Activated T-cell treated with anti-CD3 and anti-CD28 coated beads for 24 hours (primary cell): ENCODE data around the gene SYTL1.

Experiments
- DNase-seq: peaks from one replicate; pipeline ENCODE4 v3.0.0-alpha.2; 2020; ENCODE audit warnings: low read depth

Gene SYTL1

GRCh38 chr1:27348861-27349783 lies 7.3 kb downstream of the SYTL1 start:
- DNase-seq = no peak

GRCh38 chr1:27349784-27350662 lies 8.2 kb downstream of the SYTL1 start:
- DNase-seq = no peak

- no peak for DNase-seq
Measured at GRCh38 chr1:27350663-27351540, 9.1 kb downstream of the SYTL1 start.

GRCh38 chr1:27351541-27352107 lies 9.8 kb downstream of the SYTL1 start:
- DNase-seq = no peak

- DNase-seq = no peak
Measured at GRCh38 chr1:27353166-27353565, 11.3 kb downstream of the SYTL1 start.

- DNase-seq = no peak
Measured at GRCh38 chr1:27353629-27354028, 11.8 kb downstream of the SYTL1 start.

- DNase-seq = no peak
Measured at GRCh38 chr1:27355683-27356082, 13.9 kb downstream of the SYTL1 start.

- no peak for DNase-seq
Measured at GRCh38 chr1:27356277-27356618, 14.4 kb downstream of the SYTL1 start.

DNA sequence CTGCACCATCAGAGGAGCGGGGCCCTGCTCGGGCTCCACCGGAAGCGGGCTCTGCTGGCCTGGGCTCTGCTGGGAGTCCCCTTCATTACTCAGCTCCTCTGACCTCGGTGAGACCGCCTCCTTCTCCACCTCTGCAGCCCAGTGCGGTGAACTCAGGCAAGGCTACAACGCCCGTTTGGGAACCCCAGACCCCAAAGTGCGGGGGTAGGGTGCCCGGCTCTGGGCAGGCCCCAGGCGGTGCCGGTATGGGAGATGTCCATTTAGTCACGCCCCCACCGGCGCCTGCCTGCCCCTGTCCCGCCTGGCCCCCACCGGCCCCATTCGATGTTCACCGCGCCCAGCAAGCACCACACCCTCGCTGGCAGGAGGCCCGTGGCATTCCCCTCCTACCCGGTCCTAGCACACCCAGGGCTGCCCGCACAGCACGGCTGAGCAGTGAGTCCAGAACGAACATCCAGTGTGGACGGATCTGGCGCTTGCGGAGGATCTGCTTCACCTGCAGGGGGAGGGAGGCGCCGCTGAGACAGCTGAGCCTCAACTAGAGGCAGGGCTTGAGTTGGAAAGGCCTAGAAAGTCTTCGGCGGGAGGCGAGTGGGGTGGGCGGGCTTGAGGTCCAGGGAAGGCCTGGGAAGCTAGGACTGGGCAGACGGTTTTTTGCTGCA lies 14.9 kb downstream of the SYTL1 start:
- no peak for DNase-seq

GRCh38 chr1:27357281-27358037 lies 15.6 kb downstream of the SYTL1 start:
- DNase-seq = peak; percentile 75

DNA sequence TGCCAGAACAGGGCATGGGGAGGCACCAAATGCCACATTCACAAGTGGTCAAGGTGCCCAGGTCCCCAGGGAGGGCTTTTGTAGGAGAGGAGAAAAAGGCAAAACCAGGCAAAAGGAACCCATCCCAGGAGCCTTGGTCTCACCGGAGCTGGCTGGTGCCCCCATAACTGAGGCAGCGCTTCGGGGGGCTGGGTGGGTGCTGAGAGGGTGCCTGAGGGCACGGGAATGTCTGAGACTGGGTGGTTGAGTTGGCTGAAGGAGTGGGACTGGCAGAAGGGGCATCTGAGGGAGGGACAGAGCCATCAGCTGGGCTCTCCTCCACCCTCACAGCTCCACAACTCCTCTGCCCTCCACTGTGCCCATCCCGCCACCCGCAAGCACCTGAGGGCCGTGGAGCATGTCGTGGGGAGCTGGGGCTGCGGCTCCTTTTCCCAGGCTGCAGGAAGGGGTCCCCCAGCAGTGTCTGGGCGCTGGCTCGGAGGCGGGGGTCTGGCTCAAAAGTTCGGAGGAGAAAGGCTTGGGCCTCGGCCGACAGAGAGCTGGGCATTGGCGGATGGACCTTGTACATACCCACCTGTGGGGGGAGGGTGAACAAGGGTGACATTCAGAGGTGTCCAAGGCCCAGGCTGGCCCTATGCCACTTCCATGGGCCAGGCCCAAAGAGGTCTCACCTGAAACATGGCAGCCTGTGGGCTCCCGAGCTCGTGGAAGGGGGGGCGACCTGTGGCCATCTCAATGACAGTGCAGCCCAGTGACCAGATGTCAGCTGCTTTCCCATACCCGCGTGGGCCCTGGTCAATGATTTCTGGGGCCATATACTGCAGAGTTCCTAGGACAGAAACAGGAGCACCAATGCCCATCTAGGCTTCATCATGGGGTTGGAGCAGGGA lies 16.5 kb downstream of the SYTL1 start:
- no peak for DNase-seq

- no peak for DNase-seq
Measured at GRCh38 chr1:27358928-27359313, 17.1 kb downstream of the SYTL1 start.

DNA sequence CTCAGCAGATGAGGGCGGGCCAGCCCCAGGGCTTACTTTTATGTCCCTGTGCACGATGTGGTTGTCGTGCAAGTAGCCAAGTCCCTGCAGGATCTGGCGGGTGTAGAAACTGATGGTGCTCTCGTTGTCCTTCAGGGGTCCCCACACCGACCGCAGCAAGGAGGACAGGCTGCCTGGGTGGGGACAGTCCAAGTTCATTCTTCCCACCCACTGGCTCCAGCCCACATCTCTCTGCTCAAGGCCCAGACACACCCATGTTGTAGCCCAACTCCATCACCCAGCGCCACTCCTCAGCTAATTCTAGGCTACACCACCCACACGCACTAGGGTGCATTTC lies 18.0 kb downstream of the SYTL1 start:
- DNase-seq = no peak

DNA sequence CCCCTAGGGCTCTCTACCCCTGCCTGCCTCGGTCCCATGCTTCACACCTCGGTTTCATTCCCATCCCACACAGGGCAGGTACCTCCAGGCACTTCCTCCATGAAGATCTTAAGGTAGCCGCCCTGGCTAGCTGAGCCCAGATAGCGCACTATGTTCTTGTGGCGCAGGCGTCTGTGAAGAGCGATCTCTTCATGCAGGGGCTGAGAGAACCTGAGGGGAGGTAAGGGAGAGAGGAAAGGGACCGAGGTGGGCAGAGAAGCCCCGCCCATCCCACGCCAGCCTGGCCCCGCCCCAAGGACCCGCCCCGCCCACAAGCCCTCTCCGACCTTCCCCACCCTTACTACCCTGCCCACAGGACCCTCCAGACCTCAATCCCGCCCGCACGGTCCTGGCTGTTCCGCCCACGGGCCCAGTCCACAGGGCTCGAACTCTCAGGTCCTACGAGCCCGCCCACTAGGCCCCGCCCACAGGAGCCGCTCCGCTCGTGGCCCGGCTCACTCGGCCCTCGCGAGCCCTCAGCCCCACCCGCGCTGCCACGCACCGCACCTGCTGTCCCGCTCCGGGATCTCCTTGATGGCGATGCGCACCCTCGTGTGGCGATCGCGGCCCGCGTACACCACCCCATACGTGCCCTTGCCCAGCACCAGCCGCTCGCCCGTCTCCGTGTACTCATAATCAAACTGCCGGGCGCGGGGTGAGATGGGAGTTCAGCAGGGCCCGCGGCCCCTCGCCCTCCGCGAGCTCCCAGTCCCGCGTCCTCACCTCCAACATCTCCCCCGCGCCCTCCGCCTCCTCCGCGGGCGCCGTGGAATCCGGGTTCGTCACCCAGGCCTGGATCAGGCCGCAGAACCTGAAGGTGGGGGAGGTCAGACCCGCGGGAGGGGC lies 18.6 kb downstream of the SYTL1 start:
- no peak for DNase-seq

GRCh38 chr1:27361044-27361402 lies 19.2 kb downstream of the SYTL1 start:
- DNase-seq = no peak

- DNase-seq = no peak
Measured at GRCh38 chr1:27361553-27361952, 19.7 kb downstream of the SYTL1 start.

DNA sequence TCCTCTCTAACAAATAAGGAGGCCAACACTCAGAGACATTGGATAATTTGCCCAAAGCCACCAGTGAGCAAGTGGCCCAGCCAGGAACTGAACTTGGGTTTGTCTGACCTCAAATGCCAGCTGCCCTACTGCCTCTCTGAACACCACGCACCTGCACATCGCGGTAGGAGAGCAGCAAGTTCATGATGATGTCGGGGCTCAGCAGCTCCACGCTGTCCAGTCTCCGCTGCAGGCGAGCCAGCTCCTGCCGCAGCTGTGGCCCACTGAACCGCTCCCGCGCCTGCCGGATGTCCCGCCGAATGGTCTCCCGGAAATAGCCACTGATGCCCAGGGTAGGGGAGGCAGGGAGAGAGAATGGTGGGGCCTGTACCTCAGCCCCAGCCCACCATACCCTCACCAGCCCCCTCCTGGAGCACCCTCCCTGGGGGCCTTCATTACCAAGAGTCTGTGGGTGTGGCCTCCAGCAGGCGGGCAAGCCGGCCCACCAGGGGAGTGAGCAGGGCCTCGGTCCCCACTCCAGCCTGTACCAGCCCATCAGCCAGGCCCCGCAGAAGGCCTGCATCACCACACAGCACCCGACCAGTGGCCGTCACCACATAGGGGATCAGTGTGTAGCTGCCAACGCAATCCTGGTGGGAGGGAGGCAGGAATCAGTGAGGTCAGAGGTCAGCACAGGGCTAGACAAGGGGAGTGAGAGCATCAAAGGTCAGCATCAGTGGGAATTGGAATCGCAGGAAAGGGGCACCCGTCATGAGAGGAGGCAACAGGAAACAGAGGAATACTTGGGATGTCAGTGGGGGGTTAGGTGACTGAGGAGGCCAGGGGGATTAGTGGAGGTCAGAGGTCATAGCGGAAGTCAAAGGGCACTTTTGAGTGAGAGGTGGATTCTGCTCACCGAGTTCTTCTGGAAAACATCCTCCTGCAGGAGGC lies 22.2 kb downstream of the SYTL1 start:
- no peak for DNase-seq
